Adrenal gland (tissue), 5 donors: ENCODE data around the gene TGFBR1.

Experiments used
- CTCF ChIP-seq, 6 experiments: fragments of 450-650 bp in 4 of 6; fragments of 200-600 bp in 2 of 6; sonication (generic) in 1 of 6; IDR thresholded peaks; 1 replicate in 5 of 6; 2 replicates in 1 of 6; pipeline versions ENCODE4 v1.5.1 to v1.8.0; 2016 to 2021; ENCODE audit warnings: antibody characterized with exemption in 6 of 6, mild to moderate bottlenecking in 2 of 6, moderate library complexity in 1 of 6
- POLR2A ChIP-seq, 2 donors: fragments of 450-650 bp; IDR thresholded peaks; one replicate each; pipeline ENCODE4 v1.6.1; 2017; ENCODE audit warnings: antibody characterized with exemption in 2 of 2, mild to moderate bottlenecking in 2 of 2, moderate library complexity in 1 of 2
- donor health status: DM: no; HTN: no; CAD: no.

GRCh38 chr9:99103054-99103895, 1.6 kb upstream of the TGFBR1 start:
- TF ChIP-seq CTCF (IDR thresholded peaks at IDR 0.05), result no peak
- no peak for TF ChIP-seq POLR2A (IDR thresholded peaks at IDR 0.05)
